Measurements from ENCODE around the gene SLC6A12.

Gene SLC6A12

DNA sequence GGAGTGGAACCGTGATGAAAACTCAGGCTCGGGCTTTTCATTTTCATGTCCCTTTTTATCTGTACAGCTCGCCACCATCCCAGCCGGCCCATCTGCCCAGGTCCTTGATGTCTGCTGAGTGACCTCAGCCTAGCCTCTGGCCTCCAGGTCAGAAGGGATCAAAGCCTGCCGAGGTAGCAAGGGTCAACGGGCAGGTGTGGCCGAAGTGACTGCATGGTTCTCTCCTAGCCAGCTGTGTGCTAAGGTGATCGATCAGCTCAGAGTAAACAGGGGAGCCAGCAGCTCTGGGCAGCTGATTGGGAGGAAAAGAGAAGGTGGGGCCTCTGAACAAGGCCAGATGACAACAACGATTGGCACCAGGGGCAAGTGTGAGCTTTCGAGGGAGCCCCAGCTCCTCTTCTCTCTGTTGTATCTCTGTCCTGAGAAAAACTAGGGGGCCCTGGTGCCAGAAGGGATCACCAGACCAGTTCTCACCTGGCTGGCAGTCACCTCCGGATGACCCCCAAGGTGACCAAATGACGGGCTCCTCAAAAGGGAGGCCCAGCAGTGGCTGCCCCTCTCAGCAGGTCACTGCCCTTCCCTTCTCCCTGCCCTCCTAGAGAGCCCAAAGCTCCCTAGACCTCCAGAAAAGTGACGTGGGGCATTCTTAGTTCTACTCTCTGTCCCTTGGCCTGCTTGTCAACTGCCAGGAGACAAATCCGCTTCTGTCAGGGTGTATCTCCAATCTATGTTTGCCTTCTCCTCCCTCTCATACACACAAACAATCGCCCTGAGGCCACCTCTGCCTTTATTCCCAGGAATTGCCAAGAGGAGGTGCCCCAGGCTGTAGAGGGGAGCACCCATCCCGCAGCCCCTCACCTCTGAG lies 3.4 kb downstream of the SLC6A12 start:
- Histone ChIP-seq H3K27ac (ENCODE audit: low read depth, low read length) (no peak overlapping the region), H3K27me3 (ENCODE audit: control insufficient read depth, insufficient read depth, low read length) (peaks cover 4% of the 10 kb centered on the region), H3K9ac (ENCODE audit: low read length) (no peak overlapping the region), H3K4me1 (ENCODE audit: control insufficient read depth, insufficient read depth, low read length) (no peaks in the 10 kb centered on the region), H3K4me3 (ENCODE audit: low read length) (no peak overlapping the region), H3K36me3 (ENCODE audit: control insufficient read depth, insufficient read depth, low read length) (no peaks in the 10 kb centered on the region)

DNA sequence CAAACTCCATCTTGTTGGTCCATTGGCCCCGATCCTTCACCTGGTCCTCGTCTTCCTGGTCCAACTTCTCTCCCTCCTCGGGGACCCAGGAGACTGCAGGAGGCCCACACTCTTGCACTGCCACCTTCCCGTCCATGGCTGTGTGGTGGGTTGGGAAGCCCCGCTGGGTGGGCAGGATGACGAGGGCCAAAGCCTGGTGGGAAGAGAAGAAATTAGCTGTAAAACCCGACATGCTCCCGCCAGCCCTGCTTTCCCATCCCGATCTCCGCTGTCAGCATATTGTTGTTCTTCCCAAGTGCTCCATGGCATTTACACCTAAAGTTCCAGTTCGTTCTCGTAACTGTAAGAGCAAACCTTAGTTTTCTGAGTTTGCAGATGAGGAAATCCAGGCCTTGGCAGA lies 4.1 kb downstream of the SLC6A12 start:
- Histone ChIP-seq H3K4me1 (ENCODE audit: control insufficient read depth, insufficient read depth, low read length) (no peaks in the 10 kb centered on the region), H3K27me3 (ENCODE audit: control insufficient read depth, insufficient read depth, low read length) (peaks cover 4% of the 10 kb centered on the region), H3K27ac (ENCODE audit: low read depth, low read length) (no peak overlapping the region), H3K36me3 (ENCODE audit: control insufficient read depth, insufficient read depth, low read length) (no peaks in the 10 kb centered on the region), H3K9ac (ENCODE audit: low read length) (no peak overlapping the region), H3K4me3 (ENCODE audit: low read length) (no peak overlapping the region)

DNA sequence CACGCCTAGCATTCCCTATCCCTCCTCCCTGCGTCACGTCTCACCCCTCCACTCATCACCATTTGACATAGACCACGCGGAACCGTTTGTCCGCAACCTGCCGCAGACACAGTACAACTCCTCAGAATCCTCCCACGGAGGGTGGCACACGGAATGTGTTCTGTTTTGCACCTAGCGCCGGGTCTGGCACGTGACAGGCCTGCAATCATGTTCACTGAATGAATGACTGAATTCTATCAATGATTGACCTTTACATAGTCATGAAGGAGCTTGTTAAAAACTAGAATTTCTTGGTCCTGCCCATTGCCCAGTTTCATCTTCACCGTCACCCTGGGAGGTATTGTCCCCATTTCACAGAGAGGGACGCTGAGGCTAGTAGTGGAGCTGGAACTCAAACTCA lies 4.7 kb downstream of the SLC6A12 start:
- Histone ChIP-seq H3K27me3 (ENCODE audit: control insufficient read depth, insufficient read depth, low read length) (peaks cover 9% of the 10 kb centered on the region), H3K36me3 (ENCODE audit: control insufficient read depth, insufficient read depth, low read length) (no peaks in the 10 kb centered on the region), H3K4me3 (ENCODE audit: low read length) (no peak overlapping the region), H3K9ac (ENCODE audit: low read length) (no peak overlapping the region), H3K27ac (ENCODE audit: low read depth, low read length) (no peak overlapping the region), H3K4me1 (ENCODE audit: control insufficient read depth, insufficient read depth, low read length) (no peaks in the 10 kb centered on the region)

DNA sequence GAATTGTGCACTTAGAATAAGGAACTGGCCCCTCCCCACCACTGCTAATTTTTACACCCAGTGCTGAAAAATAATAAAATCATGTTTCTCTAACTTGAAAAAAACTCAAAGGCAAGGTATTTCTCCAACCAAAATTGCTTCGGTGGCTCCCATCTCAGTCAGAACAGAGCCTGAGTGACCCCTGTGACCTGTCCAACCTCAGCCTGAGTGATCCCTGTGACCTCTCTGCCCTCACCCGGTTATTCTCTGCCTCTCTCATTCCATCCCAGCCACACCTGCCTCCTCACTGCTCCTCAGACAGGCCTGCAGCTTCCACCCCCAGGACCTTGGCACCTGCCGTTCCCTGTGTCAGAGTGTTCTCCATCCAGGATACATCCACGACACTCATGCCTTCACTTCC lies 5.1 kb downstream of the SLC6A12 start:
- Histone ChIP-seq H3K27ac (ENCODE audit: low read depth, low read length) (no peak overlapping the region), H3K9ac (ENCODE audit: low read length) (no peak overlapping the region), H3K27me3 (ENCODE audit: control insufficient read depth, insufficient read depth, low read length) (peaks cover 11% of the 10 kb centered on the region), H3K4me3 (ENCODE audit: low read length) (no peak overlapping the region), H3K36me3 (ENCODE audit: control insufficient read depth, insufficient read depth, low read length) (no peaks in the 10 kb centered on the region), H3K4me1 (ENCODE audit: control insufficient read depth, insufficient read depth, low read length) (no peaks in the 10 kb centered on the region)

- no peaks in the 10 kb centered on the region for H3K36me3 ChIP-seq (ENCODE audit: control insufficient read depth, insufficient read depth, low read length)
- no peak overlapping the region for H3K4me3 ChIP-seq (ENCODE audit: low read length)
- no peaks in the 10 kb centered on the region for H3K4me1 ChIP-seq (ENCODE audit: control insufficient read depth, insufficient read depth, low read length)
- H3K9ac ChIP-seq (ENCODE audit: low read length) = no peak overlapping the region
- peaks cover 11% of the 10 kb centered on the region for H3K27me3 ChIP-seq (ENCODE audit: control insufficient read depth, insufficient read depth, low read length)
- H3K27ac ChIP-seq (ENCODE audit: low read depth, low read length) = no peak overlapping the region
These were observed 6.2 kb downstream of the SLC6A12 start for GRCh38 chr12:207804-208203.

- Histone ChIP-seq H3K4me1 (ENCODE audit: control insufficient read depth, insufficient read depth, low read length) (no peaks in the 10 kb centered on the region), H3K27ac (ENCODE audit: low read depth, low read length) (no peak overlapping the region), H3K36me3 (ENCODE audit: control insufficient read depth, insufficient read depth, low read length) (no peaks in the 10 kb centered on the region), H3K27me3 (ENCODE audit: control insufficient read depth, insufficient read depth, low read length) (peaks cover 11% of the 10 kb centered on the region), H3K9ac (ENCODE audit: low read length) (no peak overlapping the region), H3K4me3 (ENCODE audit: low read length) (no peak overlapping the region)
These were observed 7.1 kb downstream of the SLC6A12 start for GRCh38 chr12:206746-207440.

DNA sequence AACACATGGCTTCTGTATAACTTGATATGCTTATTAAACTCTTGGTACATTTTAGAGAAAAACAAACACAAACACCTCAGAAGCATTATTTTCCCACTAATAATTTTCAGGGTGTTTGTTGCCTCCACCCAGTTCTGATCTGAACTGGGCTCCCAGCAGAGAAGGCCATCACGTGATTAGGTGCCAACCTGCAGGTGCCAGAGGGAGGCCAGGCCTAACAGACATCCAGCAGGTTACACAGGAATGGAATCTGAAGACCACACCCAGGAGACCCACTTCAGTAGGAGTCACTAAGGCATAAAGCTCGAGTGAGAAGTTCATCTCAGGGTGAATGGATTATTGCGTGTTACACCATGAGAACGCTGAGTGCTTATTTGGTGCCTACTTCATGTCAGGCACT lies 8.9 kb downstream of the SLC6A12 start:
- Histone ChIP-seq H3K27ac (ENCODE audit: low read depth, low read length) (no peak overlapping the region), H3K9ac (ENCODE audit: low read length) (no peak overlapping the region), H3K4me3 (ENCODE audit: low read length) (no peak overlapping the region), H3K36me3 (ENCODE audit: control insufficient read depth, insufficient read depth, low read length) (no peaks in the 10 kb centered on the region), H3K4me1 (ENCODE audit: control insufficient read depth, insufficient read depth, low read length) (no peaks in the 10 kb centered on the region), H3K27me3 (ENCODE audit: control insufficient read depth, insufficient read depth, low read length) (peaks cover 17% of the 10 kb centered on the region)

GRCh38 chr12:204261-204678 lies 9.7 kb downstream of the SLC6A12 start:
- no peaks in the 10 kb centered on the region for H3K36me3 ChIP-seq (ENCODE audit: control insufficient read depth, insufficient read depth, low read length)
- H3K9ac ChIP-seq (ENCODE audit: low read length) = no peak overlapping the region
- H3K4me3 ChIP-seq (ENCODE audit: low read length) = peak overlapping the region; percentile 36
- H3K4me1 ChIP-seq (ENCODE audit: control insufficient read depth, insufficient read depth, low read length) = no peaks in the 10 kb centered on the region
- H3K27ac ChIP-seq (ENCODE audit: low read depth, low read length) = no peak overlapping the region
- H3K27me3 ChIP-seq (ENCODE audit: control insufficient read depth, insufficient read depth, low read length) = peaks cover 16% of the 10 kb centered on the region

GRCh38 chr12:203462-204260 lies 10.3 kb downstream of the SLC6A12 start:
- no peak overlapping the region for H3K9ac ChIP-seq (ENCODE audit: low read length)
- H3K27me3 ChIP-seq (ENCODE audit: control insufficient read depth, insufficient read depth, low read length) = peaks cover 14% of the 10 kb centered on the region
- no peaks in the 10 kb centered on the region for H3K4me1 ChIP-seq (ENCODE audit: control insufficient read depth, insufficient read depth, low read length)
- H3K4me3 ChIP-seq (ENCODE audit: low read length) = peak overlapping the region; percentile 36
- no peak overlapping the region for H3K27ac ChIP-seq (ENCODE audit: low read depth, low read length)
- H3K36me3 ChIP-seq (ENCODE audit: control insufficient read depth, insufficient read depth, low read length) = no peaks in the 10 kb centered on the region

GRCh38 chr12:203074-203461 lies 10.9 kb downstream of the SLC6A12 start:
- no peaks in the 10 kb centered on the region for H3K4me1 ChIP-seq (ENCODE audit: control insufficient read depth, insufficient read depth, low read length)
- H3K4me3 ChIP-seq (ENCODE audit: low read length) = peak overlapping the region; percentile 31
- no peak overlapping the region for H3K9ac ChIP-seq (ENCODE audit: low read length)

GRCh38 chr12:202081-202731 lies 11.8 kb downstream of the SLC6A12 start:
- Histone ChIP-seq H3K4me1 (ENCODE audit: control insufficient read depth, insufficient read depth, low read length) (no peaks in the 10 kb centered on the region), H3K27ac (ENCODE audit: low read depth, low read length) (no peak overlapping the region), H3K9ac (ENCODE audit: low read length) (no peak overlapping the region), H3K27me3 (ENCODE audit: control insufficient read depth, insufficient read depth, low read length) (peaks cover 14% of the 10 kb centered on the region), H3K36me3 (ENCODE audit: control insufficient read depth, insufficient read depth, low read length) (no peaks in the 10 kb centered on the region), H3K4me3 (ENCODE audit: low read length) (no peak overlapping the region)

More at GRCh38 chr12:203074-203461, 10.9 kb downstream of the SLC6A12 start:
- H3K27ac ChIP-seq (ENCODE audit: low read depth, low read length) = no peak overlapping the region
- peaks cover 14% of the 10 kb centered on the region for H3K27me3 ChIP-seq (ENCODE audit: control insufficient read depth, insufficient read depth, low read length)
- no peaks in the 10 kb centered on the region for H3K36me3 ChIP-seq (ENCODE audit: control insufficient read depth, insufficient read depth, low read length)

DNA sequence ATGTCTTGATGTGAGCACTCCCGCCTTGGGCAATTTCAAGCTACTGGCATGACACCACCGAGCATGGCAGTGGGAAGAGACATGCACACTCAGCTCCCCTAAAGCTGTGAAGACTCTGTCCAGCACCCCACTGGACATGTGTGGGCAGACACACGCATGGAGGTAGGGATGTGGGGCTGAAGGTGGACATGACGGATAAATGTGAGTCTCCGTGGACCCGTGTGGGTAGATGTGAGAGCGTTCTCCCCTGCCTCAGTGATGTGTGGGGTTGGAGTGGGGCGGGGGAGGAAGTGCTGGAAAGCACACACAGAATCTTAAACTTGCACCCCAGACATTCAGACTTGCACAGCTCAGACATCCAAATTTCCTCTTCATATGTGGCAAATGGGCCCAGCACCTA lies 12.6 kb downstream of the SLC6A12 start:
- Histone ChIP-seq H3K27me3 (ENCODE audit: control insufficient read depth, insufficient read depth, low read length) (peaks cover 17% of the 10 kb centered on the region), H3K4me1 (ENCODE audit: control insufficient read depth, insufficient read depth, low read length) (no peaks in the 10 kb centered on the region), H3K4me3 (ENCODE audit: low read length) (no peak overlapping the region), H3K36me3 (ENCODE audit: control insufficient read depth, insufficient read depth, low read length) (no peaks in the 10 kb centered on the region), H3K27ac (ENCODE audit: low read depth, low read length) (no peak overlapping the region), H3K9ac (ENCODE audit: low read length) (no peak overlapping the region)
